GM19328 (cell line): Measurements from ENCODE around the gene KPNA1.
A peak's percentile ranks its signal among the peaks of the same experiment; 100 is the strongest.

ENCODE experiments used
- ATAC-seq: cut with Tn5 transposase; IDR thresholded peaks from one replicate; pipeline ENCODE4 v1.9.1; 2021; ENCODE audit warnings: mild to moderate bottlenecking, moderate library complexity; ENCODE audit not compliant: unreplicated experiment

The KPNA1 gene

DNA sequence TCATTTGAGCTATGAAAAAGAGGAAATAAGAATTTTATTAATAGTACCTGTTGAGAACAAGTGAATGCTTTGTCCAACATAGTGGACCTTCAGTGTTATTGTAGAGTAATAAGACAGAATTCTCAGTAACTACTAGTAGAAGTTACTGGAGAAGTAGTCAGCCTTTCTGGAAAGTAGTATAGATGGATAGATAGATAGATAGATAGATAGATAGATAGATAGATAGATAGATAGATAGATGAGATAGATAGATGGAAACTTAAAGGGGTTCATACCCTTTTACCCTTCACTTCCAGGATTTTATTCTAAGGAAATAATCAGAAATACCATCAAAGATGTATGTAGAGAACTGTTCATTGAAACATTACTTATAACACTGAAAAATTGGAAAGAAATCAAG is 125.5 kb downstream of the KPNA1 start:
- ATAC-seq: no peak

DNA sequence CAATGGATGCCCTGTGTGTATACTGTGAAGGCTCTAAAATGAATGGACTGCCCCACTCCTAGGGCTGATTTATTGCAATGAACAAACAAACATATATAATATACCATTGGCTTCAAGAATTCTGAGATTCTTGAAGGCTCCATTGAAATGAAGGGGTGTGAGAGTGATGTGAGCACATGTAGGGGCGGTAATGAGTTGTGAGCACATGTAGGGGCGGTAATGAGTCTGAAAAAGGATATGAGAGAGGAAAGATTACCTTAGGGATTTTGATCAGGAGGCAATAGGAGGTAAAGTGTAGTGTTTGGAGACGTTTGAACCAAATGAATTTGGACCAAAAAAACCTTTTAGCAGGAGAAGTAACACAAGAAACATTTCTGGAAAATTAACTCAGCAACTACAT is 127.0 kb downstream of the KPNA1 start:
- no peak for ATAC-seq

DNA sequence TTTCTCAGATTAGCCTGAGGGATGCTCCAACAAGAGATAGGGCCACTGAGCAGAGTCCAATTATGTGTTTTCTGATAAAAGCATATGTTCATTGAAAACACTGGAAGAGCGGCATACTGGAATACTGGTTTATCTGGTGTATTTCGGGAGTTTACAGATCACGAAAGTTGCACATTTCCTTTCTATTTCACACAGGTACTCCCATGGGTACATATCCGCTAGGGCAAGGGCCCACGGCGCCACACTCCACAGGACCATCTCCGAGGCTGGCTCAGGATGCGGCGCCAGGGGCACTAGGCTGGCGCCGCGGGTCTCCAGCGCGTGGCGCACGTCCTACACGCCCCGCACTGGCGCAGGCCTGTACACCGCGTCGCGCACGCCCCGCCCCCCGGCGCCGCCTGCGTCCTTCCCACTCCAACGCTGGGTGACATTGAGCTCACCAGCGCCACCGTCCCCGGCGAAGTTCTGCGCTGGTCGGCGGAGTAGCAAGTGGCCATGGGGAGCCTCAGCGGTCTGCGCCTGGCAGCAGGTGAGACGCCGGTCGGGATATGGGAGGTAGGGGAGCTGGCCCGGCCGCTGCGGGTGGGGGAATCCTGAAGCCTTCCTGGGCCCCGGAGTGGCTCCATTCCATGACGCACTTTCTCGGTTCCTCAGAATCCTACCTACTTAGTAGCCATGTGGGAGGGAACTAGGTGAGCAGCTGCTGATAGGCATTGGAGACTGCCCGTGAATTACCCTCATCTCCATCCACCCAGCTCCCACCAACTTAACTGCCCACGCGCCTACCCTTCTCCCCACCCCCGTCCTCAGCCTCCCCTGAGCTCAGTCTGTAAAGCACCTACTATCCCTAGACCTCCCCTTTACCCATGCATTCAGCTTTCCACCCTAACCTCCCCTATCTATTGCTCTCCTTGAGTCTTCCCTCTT is 130.7 kb downstream of the KPNA1 start, which contains the start of gene FAM162A:
Gene FAM162A, plus strand, starts transcription at position 412 of the 927 bp plus-strand sequence. Its CDS starts 84 bp downstream, at position 496.
- ATAC-seq: peak; percentile 94

DNA sequence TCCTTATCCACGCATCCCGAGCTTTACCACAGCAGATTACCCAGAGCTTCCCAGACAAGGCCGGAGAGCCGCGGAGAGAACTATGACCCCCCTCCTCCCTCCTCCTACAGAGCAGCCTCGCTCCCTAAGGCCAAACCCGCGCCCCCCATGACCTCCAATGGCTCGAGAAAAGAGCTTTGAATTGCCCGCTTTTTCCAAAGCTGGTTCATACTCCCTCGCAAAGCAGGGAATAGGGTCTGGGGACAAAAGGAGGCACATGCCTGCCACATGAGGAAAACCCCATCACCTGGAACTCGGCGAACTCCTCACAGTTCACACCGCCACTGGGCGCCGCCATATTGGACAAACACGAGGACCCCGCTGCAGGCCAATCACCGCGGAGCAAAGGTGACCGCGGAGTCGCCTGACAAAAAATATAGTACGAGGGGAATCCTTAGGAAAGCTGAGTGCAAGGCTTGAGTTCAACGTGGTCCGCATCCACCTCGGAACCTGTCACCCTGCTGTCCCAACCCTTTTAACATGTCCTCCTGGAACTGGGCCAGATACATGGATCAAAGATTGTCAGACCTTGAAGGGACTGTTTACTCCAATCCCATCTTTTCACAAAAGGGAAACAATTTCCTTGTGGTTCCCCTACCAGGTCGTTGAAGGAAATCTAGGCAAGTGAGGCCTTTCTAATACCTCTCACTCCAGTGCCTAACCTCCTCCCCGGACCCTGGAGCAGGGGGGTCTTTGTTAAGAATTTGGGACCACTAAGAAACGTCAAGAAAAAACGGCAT is 131.7 kb downstream of the KPNA1 start, which contains the start of gene MIX23:
Gene MIX23, minus strand, starts transcription at position 344 of the 779 bp plus-strand sequence. Its CDS starts 7 bp downstream, at position 337.
- ATAC-seq: no peak

DNA sequence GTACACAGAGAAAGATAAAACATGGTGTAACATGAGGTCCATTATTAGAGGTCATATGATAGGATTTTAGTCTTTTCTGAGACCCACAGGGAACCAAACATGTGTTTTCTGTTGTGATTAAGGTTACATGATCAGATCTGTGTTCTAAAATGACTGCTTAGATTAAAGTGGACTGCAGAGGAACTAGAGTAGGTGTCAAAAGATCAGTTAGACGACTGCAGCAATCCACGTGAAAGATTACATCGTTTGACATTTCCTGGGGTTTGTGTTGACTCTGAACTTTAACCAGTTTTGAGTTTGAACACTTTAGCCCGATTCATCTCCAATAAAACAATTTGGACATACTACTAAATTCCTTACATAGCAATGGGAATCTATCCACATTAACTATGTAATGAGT is 136.8 kb downstream of the KPNA1 start:
- ATAC-seq: no peak

DNA sequence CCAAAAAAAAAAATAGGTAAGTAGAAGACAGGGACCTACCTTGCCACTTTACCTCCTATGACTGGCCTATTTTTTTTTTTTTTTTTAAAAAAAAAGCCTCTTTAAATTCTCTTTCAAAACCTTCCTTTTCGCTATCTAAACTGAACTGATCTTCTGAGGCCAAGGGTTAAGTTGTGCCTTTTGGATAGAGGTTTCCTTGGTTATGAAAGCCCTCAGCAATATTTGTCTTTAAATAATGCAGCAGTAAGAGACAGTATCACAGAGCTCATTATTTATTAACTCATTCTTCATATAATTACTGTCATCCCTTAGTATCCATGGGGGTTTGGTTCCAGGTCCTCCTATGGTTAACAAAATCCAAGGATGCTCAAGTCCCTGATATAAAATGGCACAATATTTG is 140.7 kb downstream of the KPNA1 start:
- ATAC-seq: no peak
